ENCODE data around the gene MEF2C. TPM values are rescaled to one million over a fixed set of nuclear protein-coding genes. Genes with fewer than 3 reads are reported as not detected.

The MEF2C gene
- polyA plus RNA-seq, 3 donors = 32.0 to 89.3 (median 88.3) TPM

- no peak for DNase-seq
- Histone ChIP-seq H3K36me3 (replicated peaks in 1 of 2; ENCODE audit: control insufficient read depth in 1 of 2, insufficient read depth in 2 of 2, low read length in 2 of 2) (peaks cover 20 to 61% of the 10 kb centered on the region in 2 donors), H3K79me2 (ENCODE audit: insufficient read depth, low read length) (peaks cover 48% of the 10 kb centered on the region), H3K27ac (ENCODE audit: low read depth in 1 of 2, low read length in 2 of 2) (no peak overlapping the region), H3K4me3 (replicated peaks in 1 of 3; ENCODE audit: low read depth in 2 of 3, low read length in 3 of 3) (no peak overlapping the region), H3K4me2 (replicated peaks; ENCODE audit: extremely low read depth, low read length, poor library complexity, severe bottlenecking) (no peak overlapping the region), H2AFZ (ENCODE audit: insufficient read depth, low read depth, low read length, poor library complexity, severe bottlenecking) (no peak overlapping the region), H3K4me1 (ENCODE audit: control insufficient read depth in 1 of 2, insufficient read depth in 2 of 2, low read length in 2 of 2) (peaks cover 4 to 12% of the 10 kb centered on the region in 2 donors), H3K9me3 (replicated peaks in 1 of 2; ENCODE audit: control insufficient read depth in 1 of 2, insufficient read depth in 1 of 2, low read length in 2 of 2) (no peaks in the 10 kb centered on the region), H3K27me3 (ENCODE audit: control insufficient read depth in 2 of 2, insufficient read depth in 2 of 2, low read length in 2 of 2) (no peaks in the 10 kb centered on the region), H4K20me1 (ENCODE audit: insufficient read depth, low read length) (peaks cover 69% of the 10 kb centered on the region), H3K9ac (ENCODE audit: insufficient read depth, low read length, poor library complexity, severe bottlenecking) (no peak overlapping the region)
- no peak for TF ChIP-seq CTCF (IDR thresholded peaks at IDR 0.05)
- 100% methylated on average over 2 of the region's 5 CpGs for WGBS (ENCODE audit: insufficient coverage)
- Mint-ChIP-seq H3K27ac (peak overlapping the region in 1 of 7 donors; percentile 54), H3K9me3 (peaks cover 0 to 12% (median 2%) of the 10 kb centered on the region in 7 donors), H3K27me3 (ENCODE audit: low read depth in 3 of 3) (no peaks in the 10 kb centered on the region), H3K36me3 (peaks cover 40 to 57% of the 10 kb centered on the region in 2 donors), H3K4me3 (no peak overlapping the region), H3K4me1 (peaks cover 13% of the 10 kb centered on the region)
- intact Hi-C loops (cut with micrococcal nuclease) = no loop called here
These were observed 20.3 kb downstream of the MEF2C start for GRCh38 chr5:88862547-88863175.

GRCh38 chr5:88861231-88861630, 21.8 kb downstream of the MEF2C start:
- H3K9me3 Mint-ChIP-seq = peaks cover 0 to 21% (median 9%) of the 10 kb centered on the region in 7 donors
- no peak for TF ChIP-seq CTCF (IDR thresholded peaks at IDR 0.05)
- Histone ChIP-seq H3K36me3 (replicated peaks in 1 of 2; ENCODE audit: control insufficient read depth in 1 of 2, insufficient read depth in 2 of 2, low read length in 2 of 2) (peaks cover 21 to 71% of the 10 kb centered on the region in 2 donors), H4K20me1 (ENCODE audit: insufficient read depth, low read length) (peaks cover 69% of the 10 kb centered on the region), H3K27me3 (ENCODE audit: control insufficient read depth in 2 of 2, insufficient read depth in 2 of 2, low read length in 2 of 2) (no peaks in the 10 kb centered on the region), H3K4me3 (replicated peaks in 1 of 3; ENCODE audit: low read depth in 2 of 3, low read length in 3 of 3) (no peak overlapping the region), H2AFZ (ENCODE audit: insufficient read depth, low read depth, low read length, poor library complexity, severe bottlenecking) (no peak overlapping the region), H3K9ac (ENCODE audit: insufficient read depth, low read length, poor library complexity, severe bottlenecking) (no peak overlapping the region), H3K4me1 (ENCODE audit: control insufficient read depth in 1 of 2, insufficient read depth in 2 of 2, low read length in 2 of 2) (peaks cover 4 to 12% of the 10 kb centered on the region in 2 donors), H3K79me2 (ENCODE audit: insufficient read depth, low read length) (peaks cover 39% of the 10 kb centered on the region), H3K27ac (ENCODE audit: low read depth in 1 of 2, low read length in 2 of 2) (no peak overlapping the region), H3K9me3 (replicated peaks in 1 of 2; ENCODE audit: control insufficient read depth in 1 of 2, insufficient read depth in 1 of 2, low read length in 2 of 2) (peaks cover 0 to 9% of the 10 kb centered on the region in 2 donors), H3K4me2 (replicated peaks; ENCODE audit: extremely low read depth, low read length, poor library complexity, severe bottlenecking) (no peak overlapping the region)
- peaks cover 52 to 69% of the 10 kb centered on the region in 2 donors for H3K36me3 Mint-ChIP-seq
- DNase-seq = no peak
- H3K4me3 Mint-ChIP-seq = no peak overlapping the region
- H3K27me3 Mint-ChIP-seq (ENCODE audit: low read depth in 3 of 3) = no peaks in the 10 kb centered on the region
- intact Hi-C loops (cut with micrococcal nuclease) = no loop called here
- peaks cover 12% of the 10 kb centered on the region for H3K4me1 Mint-ChIP-seq
- WGBS (ENCODE audit: insufficient coverage) = no CpG with 5 or more reads among the region's 2 CpGs
- no peak overlapping the region for H3K27ac Mint-ChIP-seq

Data from CD14-positive monocyte (primary cell).